IMR-90 (cell line): ENCODE data around the gene SPACA6. TPM values are rescaled to one million over a fixed set of nuclear protein-coding genes. Genes with fewer than 3 reads are reported as not detected.

Experiments used
- ATAC-seq: fragments of 200-7000 bp; cut with Tn5 transposase; 2 replicates; pipeline ENCODE4 v1.9.1; 2020; ENCODE audit warnings: low read depth, mild to moderate bottlenecking, moderate library complexity
- BruUV-seq: library from RNA; stranded (reverse); fragments of 400-500 nt; replicated peaks from 2 replicates; lab custom pipeline; 2021; lab: Mats Ljungman, UMichigan
- CTCF ChIA-PET: fragments of 300-600 bp; formaldehyde crosslinking; extraction: SDS; loops from one replicate; lab custom pipeline; 2021; ENCODE audit warnings: antibody characterized with exemption; lab: Yijun Ruan, JAX
- POLR2A ChIA-PET: fragments of 300-600 bp; sonication (Branson Sonifier 250); formaldehyde crosslinking; loops from one replicate; lab custom pipeline; 2022; ENCODE audit warnings: antibody characterized with exemption; ENCODE audit not compliant: unreplicated experiment; lab: Charles Lee
- DNase-seq: peaks from one replicate; pipeline ENCODE4 v3.0.0; 2013
- H2AFZ ChIP-seq: replicated peaks from 2 replicates; pipeline ENCODE3; 2013; ENCODE audit warnings: low read length, mild to moderate bottlenecking; ENCODE audit not compliant: poor library complexity
- H2AK5ac ChIP-seq: 2 replicates; pipeline ENCODE4 v1.6.1; 2013; ENCODE audit warnings: low read depth, low read length, inconsistent platforms
- H2AK9ac ChIP-seq: replicated peaks from 2 replicates; pipeline ENCODE3; 2013; ENCODE audit warnings: mild to moderate bottlenecking, low read depth, low read length, moderate library complexity; ENCODE audit not compliant: poor library complexity
- H2BK120ac ChIP-seq: 2 replicates; pipeline ENCODE4 v1.6.1; 2013; ENCODE audit warnings: low read depth, low read length, inconsistent platforms
- H2BK15ac ChIP-seq: 3 replicates; pipeline ENCODE4 v1.6.1; 2013; ENCODE audit warnings: low read depth, low read length, inconsistent platforms
- H2BK20ac ChIP-seq: 2 replicates; pipeline ENCODE4 v1.6.1; 2013; ENCODE audit warnings: low read depth, mild to moderate bottlenecking, inconsistent platforms, low read length, moderate library complexity
- H2BK5ac ChIP-seq: 2 replicates; pipeline ENCODE4 v1.6.1; 2013; ENCODE audit warnings: mild to moderate bottlenecking, low read depth, low read length, inconsistent platforms; ENCODE audit not compliant: poor library complexity, severe bottlenecking
- H3K14ac ChIP-seq: replicated peaks from 2 replicates; pipeline ENCODE4 v1.6.1; 2013; ENCODE audit warnings: low read depth, low read length, inconsistent platforms
- H3K18ac ChIP-seq: 2 replicates; pipeline ENCODE4 v1.6.1; 2013; ENCODE audit warnings: low read depth, low read length, control low read depth
- H3K23ac ChIP-seq: 2 replicates; pipeline ENCODE4 v1.6.1; 2013; ENCODE audit warnings: low read depth, low read length, inconsistent platforms
- H3K27ac ChIP-seq: 2 replicates; pipeline ENCODE4 v1.5.1; 2013; ENCODE audit warnings: mild to moderate bottlenecking, control low read depth, low read length; ENCODE audit not compliant: insufficient read depth
- H3K27me3 ChIP-seq: 2 replicates; pipeline ENCODE4 v1.6.1; 2013; ENCODE audit warnings: low read length; ENCODE audit not compliant: control insufficient read depth, insufficient read depth
- H3K36me3 ChIP-seq: 2 replicates; pipeline ENCODE4 v1.6.1; 2013; ENCODE audit warnings: low read length, mixed read lengths; ENCODE audit not compliant: control insufficient read depth, insufficient read depth
- H3K4ac ChIP-seq: 2 replicates; pipeline ENCODE4 v1.6.1; 2013; ENCODE audit warnings: low read depth, low read length, inconsistent platforms
- H3K4me1 ChIP-seq: 2 replicates; pipeline ENCODE4 v1.6.1; 2013; ENCODE audit warnings: low read length, mixed read lengths; ENCODE audit not compliant: control insufficient read depth, insufficient read depth
- H3K4me2 ChIP-seq: 2 replicates; pipeline ENCODE4 v1.6.1; 2013; ENCODE audit warnings: low read depth, mild to moderate bottlenecking, control low read depth, low read length, moderate library complexity
- H3K4me3 ChIP-seq: 2 replicates; pipeline ENCODE4 v1.5.1; 2013; ENCODE audit warnings: low read depth, mild to moderate bottlenecking, control low read depth, low read length, moderate library complexity; ENCODE audit not compliant: insufficient read depth
- H3K56ac ChIP-seq: 2 replicates; pipeline ENCODE4 v1.6.1; 2013; ENCODE audit warnings: low read length, inconsistent platforms; ENCODE audit not compliant: insufficient read depth; ENCODE audit errors: extremely low read depth
- H3K79me1 ChIP-seq, 2 experiments: 2 replicates each; pipeline ENCODE4 v1.6.1; 2013; ENCODE audit warnings: low read length in 2 of 2, inconsistent platforms in 1 of 2, low read depth in 1 of 2
- H3K9ac ChIP-seq: 2 replicates; pipeline ENCODE4 v1.6.1; 2013; ENCODE audit warnings: low read depth, low read length, control low read depth
- H3K9me1 ChIP-seq: 2 replicates; pipeline ENCODE4 v1.6.1; 2013; ENCODE audit warnings: low read length, inconsistent platforms; ENCODE audit not compliant: insufficient read depth
- H3K9me3 ChIP-seq: 2 replicates; pipeline ENCODE4 v1.6.1; 2013; ENCODE audit warnings: low read length; ENCODE audit not compliant: control insufficient read depth, insufficient read depth
- H4K20me1 ChIP-seq: 2 replicates; pipeline ENCODE4 v1.6.1; 2013; ENCODE audit warnings: low read length, inconsistent platforms; ENCODE audit not compliant: insufficient read depth
- H4K5ac ChIP-seq: 2 replicates; pipeline ENCODE4 v1.6.1; 2013; ENCODE audit warnings: mild to moderate bottlenecking, low read depth, low read length, control low read depth
- H4K8ac ChIP-seq, 2 experiments: 2 replicates each; pipeline ENCODE4 v1.6.1; 2013; ENCODE audit warnings: low read depth in 2 of 2, low read length in 2 of 2, control low read depth in 1 of 2, inconsistent platforms in 1 of 2
- H4K91ac ChIP-seq: 2 replicates; pipeline ENCODE4 v1.6.1; 2013; ENCODE audit warnings: low read depth, low read length, inconsistent platforms; ENCODE audit not compliant: insufficient read depth
- BHLHE40 ChIP-seq: fragments of 150-350 bp; IDR thresholded peaks from 2 replicates; pipeline ENCODE4 v1.6.1; 2016; ENCODE audit warnings: mild to moderate bottlenecking, low read depth, low read length
- CEBPB ChIP-seq: IDR thresholded peaks from 2 replicates; pipeline ENCODE4 v1.6.1; 2012; ENCODE audit warnings: low read depth, low read length, improper control_type of control experiment
- CHD1 ChIP-seq: IDR thresholded peaks from 2 replicates; pipeline ENCODE4 v1.6.1; 2012; ENCODE audit warnings: low read depth, low read length, improper control_type of control experiment
- CTCF ChIP-seq: conservative IDR thresholded peaks from 2 replicates; pipeline ENCODE4 v1.5.1; 2012; ENCODE audit warnings: mild to moderate bottlenecking, low read depth, low read length, improper control_type of control experiment
- FOS ChIP-seq: fragments of 150-350 bp; IDR thresholded peaks from 2 replicates; pipeline ENCODE4 v1.6.1; 2016; ENCODE audit warnings: low read depth, low read length
- MAFK ChIP-seq: IDR thresholded peaks from 2 replicates; pipeline ENCODE4 v1.6.1; 2012; ENCODE audit warnings: low read depth, low read length, improper control_type of control experiment
- MAZ ChIP-seq: IDR thresholded peaks from 2 replicates; pipeline ENCODE4 v1.6.1; 2012; ENCODE audit warnings: low read depth, mild to moderate bottlenecking, low read length, improper control_type of control experiment, moderate library complexity, borderline replicate concordance
- MXI1 ChIP-seq: IDR thresholded peaks from 2 replicates; pipeline ENCODE4 v1.6.1; 2012; ENCODE audit warnings: low read depth, mild to moderate bottlenecking, low read length, moderate library complexity, borderline replicate concordance
- NFE2L2 ChIP-seq: fragments of 150-350 bp; IDR thresholded peaks from 2 replicates; pipeline ENCODE4 v1.6.1; 2016; ENCODE audit warnings: low read depth, mild to moderate bottlenecking, low read length
- RAD21 ChIP-seq: IDR thresholded peaks from 2 replicates; pipeline ENCODE4 v1.6.1; 2012; ENCODE audit warnings: low read length, improper control_type of control experiment
- RCOR1 ChIP-seq: IDR thresholded peaks from 2 replicates; pipeline ENCODE4 v1.6.1; 2012; ENCODE audit warnings: mild to moderate bottlenecking, low read length, improper control_type of control experiment; ENCODE audit not compliant: insufficient replicate concordance
- RFX5 ChIP-seq: IDR thresholded peaks from 2 replicates; pipeline ENCODE4 v1.8.0; 2012; ENCODE audit warnings: low read depth, mild to moderate bottlenecking, low read length, moderate library complexity
- SMC3 ChIP-seq: fragments of 150-350 bp; IDR thresholded peaks from 2 replicates; pipeline ENCODE4 v1.6.1; 2016; ENCODE audit warnings: low read depth, mild to moderate bottlenecking, antibody characterized with exemption, low read length, moderate library complexity
- WGBS, 2 experiments: methylation state at CpG; one replicate each; pipeline versions ENCODE4 v1.1.5 to v1.1.7; 2013; ENCODE audit warnings: missing lambda C conversion rate in 2 of 2; ENCODE audit not compliant: insufficient read length in 1 of 2; ENCODE audit errors: extremely low coverage in 2 of 2; 5-methylcytosine and 5-hydroxymethylcytosine counted together
- dilution Hi-C: fragments of 300-500 bp; cut with HindIII; formaldehyde crosslinking; loops from one replicate; pipeline ENCODE4 v1.14.3; 2018; ENCODE audit warnings: low sequenced_read_pairs; ENCODE audit not compliant: unreplicated experiment
- in situ Hi-C: fragments of 300-500 bp; cut with MboI; formaldehyde crosslinking; loops from 3 replicates; pipeline ENCODE4 v1.14.3; 2019; ENCODE audit warnings: low sequenced_read_pairs, inconsistent platforms, mixed read lengths
- intact Hi-C: fragments of 100-400 bp; cut with micrococcal nuclease; formaldehyde crosslinking; loops from 2 replicates; pipeline ENCODE4 v1.10.0; 2022
- polyA plus RNA-seq, 3 experiments: library from polyadenylated mRNA; depleted of rRNA; stranded (reverse); fragments of >200 nt; gene quantifications; 2 replicates each; pipeline ENCODE4 v1.2.3, GENCODE V29; 2012; ENCODE audit warnings: low replicate concordance in 1 of 3
- total RNA-seq: library from RNA; depleted of rRNA; stranded (reverse); fragments of >200 nt; gene quantifications from 2 replicates; pipeline ENCODE4 v1.2.3, GENCODE V29; 2012
- TF ChIP-seq, protein P1 (sequence below): fragments of 150-350 bp; IDR thresholded peaks from 2 replicates; pipeline ENCODE4 v1.6.1; 2017; ENCODE audit warnings: mild to moderate bottlenecking, antibody characterized with exemption, low read length, low read depth
- TF ChIP-seq, protein P2 (sequence below): fragments of 150-350 bp; IDR thresholded peaks from 2 replicates; pipeline ENCODE4 v1.6.1; 2016; ENCODE audit warnings: low read depth, mild to moderate bottlenecking, low read length, moderate library complexity, borderline replicate concordance

The SPACA6 gene
- total and polyA plus RNA-seq, 2 of the 4 experiments (the other 2 are of a cell fraction), result 1.3 to 13.6 TPM

GRCh38 chr19:51699170-51699569 is 6.0 kb downstream of the SPACA6 start:
- Histone ChIP-seq H3K27ac (no peak overlapping the region), H3K18ac (no peak overlapping the region), H3K9me1 (peaks cover 19% of the 10 kb centered on the region), H2AFZ (no peak overlapping the region), H3K27me3 (no peaks in the 10 kb centered on the region), H2AK5ac (no peak overlapping the region), H3K79me1 (peaks cover 33 to 76% of the 10 kb centered on the region in 2 experiments), H3K36me3 (peaks cover 81% of the 10 kb centered on the region), H2BK5ac (no peak overlapping the region), H3K56ac (no peak overlapping the region), H4K8ac (no peak overlapping the region), H4K20me1 (peaks cover 69% of the 10 kb centered on the region), H3K14ac (no peak overlapping the region), H3K4me2 (no peak overlapping the region), H3K23ac (no peak overlapping the region), H3K4me1 (no peaks in the 10 kb centered on the region), H3K4ac (no peak overlapping the region), H4K5ac (no peak overlapping the region), H2BK120ac (no peak overlapping the region), H2BK20ac (no peak overlapping the region), H3K9ac (no peak overlapping the region), H4K91ac (no peak overlapping the region), H2BK15ac (no peak overlapping the region), H2AK9ac (no peak overlapping the region), H3K4me3 (no peak overlapping the region), H3K9me3 (no peaks in the 10 kb centered on the region)
- in situ Hi-C loops, result no loop called here
- ATAC-seq (no peak), DNase-seq (no peak)
- ChIA-PET POLR2A (no interaction called here), CTCF (no interaction called here)
- intact Hi-C loops, result no loop called here
- no CpG with 5 or more reads among the region's 5 CpGs for WGBS, 2 experiments
- TF ChIP-seq FOS, result no peak
- no peak for TF ChIP-seq BHLHE40
- TF ChIP-seq MXI1, result no peak
- TF ChIP-seq CEBPB, result no peak
- TF ChIP-seq RAD21, result no peak
- TF ChIP-seq RCOR1, result no peak
- TF ChIP-seq, protein P1, sequence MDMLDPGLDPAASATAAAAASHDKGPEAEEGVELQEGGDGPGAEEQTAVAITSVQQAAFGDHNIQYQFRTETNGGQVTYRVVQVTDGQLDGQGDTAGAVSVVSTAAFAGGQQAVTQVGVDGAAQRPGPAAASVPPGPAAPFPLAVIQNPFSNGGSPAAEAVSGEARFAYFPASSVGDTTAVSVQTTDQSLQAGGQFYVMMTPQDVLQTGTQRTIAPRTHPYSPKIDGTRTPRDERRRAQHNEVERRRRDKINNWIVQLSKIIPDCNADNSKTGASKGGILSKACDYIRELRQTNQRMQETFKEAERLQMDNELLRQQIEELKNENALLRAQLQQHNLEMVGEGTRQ, result no peak
- TF ChIP-seq CHD1, result no peak
- TF ChIP-seq, protein P2, sequence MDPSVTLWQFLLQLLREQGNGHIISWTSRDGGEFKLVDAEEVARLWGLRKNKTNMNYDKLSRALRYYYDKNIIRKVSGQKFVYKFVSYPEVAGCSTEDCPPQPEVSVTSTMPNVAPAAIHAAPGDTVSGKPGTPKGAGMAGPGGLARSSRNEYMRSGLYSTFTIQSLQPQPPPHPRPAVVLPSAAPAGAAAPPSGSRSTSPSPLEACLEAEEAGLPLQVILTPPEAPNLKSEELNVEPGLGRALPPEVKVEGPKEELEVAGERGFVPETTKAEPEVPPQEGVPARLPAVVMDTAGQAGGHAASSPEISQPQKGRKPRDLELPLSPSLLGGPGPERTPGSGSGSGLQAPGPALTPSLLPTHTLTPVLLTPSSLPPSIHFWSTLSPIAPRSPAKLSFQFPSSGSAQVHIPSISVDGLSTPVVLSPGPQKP, result no peak
- TF ChIP-seq NFE2L2, result no peak
- no peak for TF ChIP-seq SMC3
- no peak for TF ChIP-seq RFX5
- no peak for TF ChIP-seq MAFK
- TF ChIP-seq MAZ, result no peak
- TF ChIP-seq CTCF, result no peak
- dilution Hi-C loops, result no loop called here
- BruUV-seq, result no TSS peak
